Stimulated activated CD4-positive, alpha-beta T cell treated with anti-CD3 and anti-CD28 coated beads, Interleukin-2, amount 100 ng/mL, for 4 hours (primary cell): ENCODE measurements around the gene R3HDM4.
"Not testable (repeated sequence)": the region's sequence is repeated elsewhere in the genome, so short reads cannot be mapped to it uniquely, and the experiment has no call there.

Source experiments
- DNase-seq: peaks from one replicate; pipeline ENCODE4 v3.0.0-alpha.2; 2020; ENCODE audit warnings: low read depth

Gene R3HDM4

DNA sequence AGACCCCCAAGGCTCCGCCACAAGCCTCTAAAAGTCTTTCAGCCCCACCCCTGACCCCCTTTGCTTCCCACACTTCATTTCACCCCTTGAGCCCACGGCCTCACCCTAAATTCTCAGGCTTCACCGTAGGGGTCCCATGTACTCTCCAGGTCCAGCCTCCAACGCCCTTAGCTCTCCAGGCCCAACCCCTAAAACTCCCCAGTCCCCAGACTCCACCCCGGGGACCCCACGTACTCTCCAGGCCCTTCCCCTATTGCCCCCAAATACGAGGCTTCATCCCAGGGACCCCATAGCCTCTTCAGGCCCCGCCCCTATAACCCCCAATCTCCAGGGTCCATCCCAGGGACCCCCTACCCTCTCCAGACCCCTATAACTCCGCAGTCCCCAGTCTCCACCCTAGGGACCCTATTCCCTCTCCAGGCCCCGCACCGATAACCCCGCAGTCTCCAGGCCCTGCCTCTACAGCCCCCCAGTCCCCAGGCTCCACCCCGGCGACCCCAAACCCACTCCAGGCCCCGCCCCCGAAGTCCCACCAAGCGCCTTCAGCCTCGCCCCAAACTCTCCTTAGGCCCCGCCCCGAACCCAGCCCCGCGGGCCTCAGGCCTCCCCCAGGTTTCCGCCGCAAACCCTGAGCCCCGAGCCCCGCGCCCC, 20.7 kb downstream of the R3HDM4 start:
- DNase-seq: no peak

DNA sequence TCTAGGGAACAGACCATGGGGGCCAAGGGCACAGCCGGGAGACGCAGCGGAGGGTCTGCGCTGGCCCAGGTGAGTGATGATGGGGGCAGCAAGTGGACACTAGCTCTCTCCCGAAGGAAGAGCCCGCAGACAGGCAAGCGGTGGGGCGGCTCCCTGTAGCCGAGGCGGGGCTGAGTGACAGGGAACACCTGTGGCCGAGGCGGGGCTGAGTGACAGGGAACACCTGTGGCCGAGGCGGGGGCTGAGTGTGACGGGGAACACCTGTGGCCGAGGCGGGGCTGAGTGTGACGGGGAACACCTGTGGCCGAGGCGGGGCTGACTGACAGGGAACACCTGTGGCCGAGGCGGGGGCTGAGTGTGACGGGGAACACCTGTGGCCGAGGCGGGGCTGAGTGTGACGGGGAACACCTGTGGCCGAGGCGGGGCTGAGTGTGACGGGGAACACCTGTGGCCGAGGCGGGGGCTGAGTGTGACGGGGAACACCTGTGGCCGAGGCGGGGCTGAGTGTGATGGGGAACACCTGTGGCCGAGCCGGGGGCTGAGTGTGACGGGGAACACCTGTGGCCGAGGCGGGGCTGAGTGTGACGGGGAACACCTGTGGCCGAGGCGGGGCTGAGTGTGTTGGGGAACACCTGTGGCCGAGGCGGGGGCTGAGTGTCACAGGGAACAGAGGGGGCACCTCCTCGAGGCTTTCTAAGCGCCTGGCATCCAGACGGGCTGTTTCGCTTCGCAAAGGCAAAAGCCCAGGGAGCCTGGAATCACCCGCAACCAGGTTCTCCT, 21.4 kb downstream of the R3HDM4 start:
- DNase-seq: not testable (repeated sequence)

DNA sequence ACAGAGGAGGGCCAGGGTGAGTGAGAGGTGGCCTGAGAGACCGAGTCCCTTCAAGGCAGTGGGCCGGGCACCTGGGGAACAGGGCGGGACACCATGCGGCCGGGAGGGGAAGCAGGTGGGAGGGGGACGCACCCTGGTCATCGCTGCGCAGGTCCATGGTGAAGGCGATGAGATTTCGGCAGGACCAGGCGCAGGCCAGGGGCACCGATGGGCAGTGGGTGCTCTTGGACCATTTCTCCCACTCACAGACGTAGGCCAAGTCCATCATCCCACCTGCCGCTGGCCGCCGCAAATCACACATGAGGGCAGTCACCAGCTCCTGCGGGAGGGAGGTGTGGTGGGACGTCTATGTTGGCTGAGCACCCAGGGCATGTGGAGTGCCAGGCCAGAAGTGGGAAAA, 22.2 kb downstream of the R3HDM4 start:
- no peak for DNase-seq

DNA sequence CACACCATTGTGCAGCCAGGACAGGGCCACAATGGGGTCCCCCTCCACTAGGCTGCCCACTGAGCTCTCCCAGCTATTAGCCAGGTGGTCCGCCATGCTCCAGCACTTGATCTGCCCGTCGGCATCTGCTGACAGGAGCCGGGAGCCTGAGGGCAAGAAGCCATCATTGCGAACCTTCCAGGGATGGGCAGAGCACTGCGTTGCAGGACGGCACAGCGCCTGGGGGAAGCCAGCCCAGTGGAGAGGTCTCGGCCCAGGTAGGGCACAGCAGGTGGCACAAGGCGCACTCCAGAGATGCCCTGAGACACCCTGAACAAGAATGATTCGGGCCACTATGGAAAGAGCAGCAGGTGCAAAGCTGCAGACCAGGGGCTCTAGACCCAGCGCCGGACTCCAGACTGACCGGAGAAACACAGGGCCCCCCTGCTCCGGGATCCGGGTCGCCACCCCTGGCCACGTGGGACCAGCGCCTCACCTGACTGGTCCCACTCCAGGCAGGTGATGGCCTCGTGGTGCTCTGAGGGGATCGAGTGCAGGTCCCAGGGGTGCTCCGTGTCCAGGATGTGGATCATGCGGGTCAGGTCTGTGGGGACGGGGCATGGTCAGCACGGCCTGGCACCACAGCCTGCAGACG, 23.2 kb downstream of the R3HDM4 start:
- no peak for DNase-seq

DNA sequence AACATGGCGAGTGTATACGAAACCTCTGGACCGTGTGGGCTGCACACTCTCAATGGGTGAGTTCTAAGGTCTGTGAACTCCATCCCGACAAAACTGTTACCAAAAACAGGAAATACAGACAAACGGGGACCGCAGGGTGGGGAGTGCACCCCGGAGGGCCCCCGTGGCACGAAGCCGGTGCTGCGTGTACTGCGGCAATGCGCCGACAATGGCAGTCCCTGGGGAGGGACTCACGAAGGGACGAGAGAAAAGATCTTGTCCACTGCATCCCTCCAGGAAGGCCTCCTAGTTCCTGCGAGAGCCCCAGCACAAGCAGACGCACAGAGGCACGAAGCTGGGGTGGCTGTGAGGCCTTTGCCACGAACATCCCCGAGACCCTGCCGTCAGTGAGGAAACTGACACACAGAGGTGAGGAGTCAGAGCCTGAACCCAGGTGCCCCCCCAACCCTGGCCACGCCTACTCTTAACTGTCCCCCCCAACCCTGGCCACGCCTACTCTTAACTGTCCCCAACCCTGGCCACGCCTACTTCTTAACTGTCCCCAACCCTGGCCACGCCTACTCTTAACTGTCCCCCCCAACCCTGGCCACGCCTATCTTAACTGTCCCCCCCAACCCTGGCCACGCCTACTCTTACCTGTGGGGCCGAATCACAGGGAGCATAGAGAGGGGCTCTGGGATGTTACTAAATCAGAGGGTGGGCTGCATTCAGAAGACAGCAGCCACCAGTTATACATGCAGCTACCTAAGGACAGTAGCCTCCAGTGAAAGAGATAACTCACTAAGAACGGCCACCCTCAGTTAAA, 24.2 kb downstream of the R3HDM4 start:
- DNase-seq: no peak

DNA sequence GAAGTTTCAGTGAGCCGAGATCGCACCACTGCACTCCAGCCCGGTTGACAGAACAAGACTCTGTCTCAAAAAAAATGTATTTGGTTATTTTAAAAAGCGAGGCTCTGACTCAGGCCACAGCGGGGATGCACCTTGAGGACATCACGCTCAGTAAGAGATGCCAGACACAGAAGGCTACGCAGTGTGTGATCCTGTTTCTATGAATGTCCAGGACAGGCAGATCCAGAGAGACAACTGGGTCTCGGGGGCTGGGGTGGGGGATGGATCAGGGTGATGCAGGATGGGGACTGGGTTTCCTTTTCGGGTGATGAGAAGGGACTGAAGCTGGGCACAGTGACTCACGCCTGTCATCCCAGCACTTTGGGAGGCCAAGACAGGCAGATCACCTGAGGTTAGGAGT, 25.4 kb downstream of the R3HDM4 start:
- DNase-seq: no peak

DNA sequence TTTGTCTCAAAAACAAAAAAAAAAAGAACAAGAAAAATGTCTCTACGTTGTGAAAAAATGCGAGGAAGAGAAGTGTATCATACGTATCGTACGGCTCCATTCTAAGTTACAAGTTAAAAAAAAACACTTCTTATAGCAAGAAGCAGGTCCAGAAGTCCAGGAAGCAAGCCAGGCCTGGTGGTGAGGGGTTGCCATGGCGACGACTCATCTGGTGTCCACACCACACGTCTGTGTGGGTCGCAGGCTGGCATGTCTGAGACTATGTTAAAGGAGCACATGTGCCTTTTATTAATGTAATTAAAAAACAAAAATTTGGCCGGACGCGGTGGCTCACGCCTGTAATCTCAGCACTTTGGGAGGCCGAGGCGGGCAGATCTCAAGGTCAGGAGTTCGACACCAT, 25.9 kb downstream of the R3HDM4 start:
- DNase-seq: no peak

DNA sequence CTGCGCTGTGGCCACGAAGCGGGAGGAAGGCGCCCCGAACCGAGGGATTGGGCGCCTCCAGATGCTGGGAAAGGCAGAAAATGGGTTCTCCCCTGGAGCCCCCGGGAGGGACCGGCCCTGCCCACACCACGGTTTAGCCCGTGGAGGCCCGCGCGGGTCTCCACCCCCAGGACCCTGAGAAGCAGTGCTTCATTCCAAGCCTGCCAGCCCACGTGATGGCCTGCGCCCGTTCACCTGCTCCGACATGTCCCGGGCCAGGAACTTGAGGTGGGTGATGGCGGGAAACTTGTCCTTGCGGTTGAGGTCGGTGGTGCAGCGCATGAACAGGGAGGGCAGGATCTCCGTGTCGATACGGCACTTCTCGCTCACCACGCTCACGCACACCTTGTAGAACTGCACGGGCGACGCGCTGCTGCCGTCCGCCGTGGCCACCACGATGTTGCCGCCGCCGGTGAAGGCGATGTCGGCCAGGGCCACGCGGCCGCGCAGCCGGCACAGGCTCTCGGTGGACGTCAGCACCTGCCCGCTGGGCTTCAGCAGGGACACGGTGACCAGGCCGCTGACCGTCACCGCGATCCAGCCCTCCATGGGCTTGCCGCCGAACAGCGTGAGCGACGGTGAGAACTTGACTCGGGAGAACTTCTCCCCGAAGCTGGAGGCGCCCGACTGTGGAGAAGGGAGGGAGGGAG, 27.3 kb downstream of the R3HDM4 start:
- no peak for DNase-seq

DNA sequence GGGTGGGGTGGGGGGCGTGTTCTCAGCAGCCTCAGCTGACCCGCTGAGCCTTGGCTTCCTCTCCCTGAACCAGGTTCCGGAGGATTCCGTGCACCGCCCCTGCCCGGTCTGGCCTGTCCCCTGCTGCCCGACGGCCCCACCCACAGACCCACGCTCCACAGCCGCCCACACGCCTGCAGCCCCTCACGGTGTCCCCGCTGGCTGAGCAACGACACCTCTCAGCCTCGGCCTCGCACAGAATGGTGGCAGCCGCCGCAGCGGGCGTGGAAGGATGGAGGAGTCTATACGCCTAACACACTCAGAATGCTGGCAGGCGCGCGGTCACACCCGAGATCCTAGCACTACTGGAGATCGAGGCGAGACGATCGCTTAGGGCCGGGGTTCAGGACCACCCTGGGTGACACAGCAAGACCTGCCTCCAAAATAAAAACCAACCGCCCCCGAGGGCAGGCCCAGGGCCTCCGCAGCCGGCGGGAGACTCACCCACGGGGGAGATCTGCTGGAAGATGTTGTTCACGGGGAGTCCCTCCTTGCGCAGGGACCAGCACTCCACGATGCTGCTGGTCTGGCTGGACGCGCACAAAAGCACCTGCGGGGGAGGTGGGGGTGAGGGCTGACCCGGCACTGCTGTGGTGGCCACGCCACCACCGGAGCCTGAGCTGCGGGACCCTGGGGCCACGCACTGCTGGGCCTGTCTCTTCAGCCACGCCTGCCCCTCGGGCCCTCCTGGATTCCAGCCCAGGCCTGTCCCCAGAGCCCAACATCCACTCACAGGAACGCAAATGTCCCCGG, 28.4 kb downstream of the R3HDM4 start:
- no peak for DNase-seq

DNA sequence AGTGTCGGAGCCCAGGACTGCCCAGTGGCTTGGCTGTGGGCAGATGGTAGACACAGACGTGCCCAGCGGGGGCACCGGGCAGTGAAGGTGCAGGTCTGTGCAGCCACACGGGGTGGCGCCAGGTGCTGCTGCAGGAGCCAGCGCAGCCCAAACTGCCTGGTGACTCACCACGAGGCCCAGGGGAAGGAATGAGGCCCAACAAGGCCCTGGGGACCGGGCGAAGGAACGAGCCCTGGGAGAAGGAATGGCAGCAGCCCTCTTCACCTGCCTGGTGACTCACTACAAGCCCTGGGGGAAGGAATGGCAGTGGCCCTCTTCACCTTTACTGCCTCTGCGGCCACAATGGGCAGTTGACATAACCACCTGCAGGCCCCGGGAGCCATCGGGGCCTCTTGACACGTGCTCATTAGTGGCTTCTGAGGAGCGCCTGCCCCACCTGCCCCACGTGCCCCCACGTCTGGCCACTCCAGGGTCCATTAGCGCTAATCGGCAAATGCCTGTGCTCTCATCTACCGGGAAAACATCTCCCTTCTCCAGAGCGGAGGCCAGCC, 29.3 kb downstream of the R3HDM4 start:
- no peak for DNase-seq

DNA sequence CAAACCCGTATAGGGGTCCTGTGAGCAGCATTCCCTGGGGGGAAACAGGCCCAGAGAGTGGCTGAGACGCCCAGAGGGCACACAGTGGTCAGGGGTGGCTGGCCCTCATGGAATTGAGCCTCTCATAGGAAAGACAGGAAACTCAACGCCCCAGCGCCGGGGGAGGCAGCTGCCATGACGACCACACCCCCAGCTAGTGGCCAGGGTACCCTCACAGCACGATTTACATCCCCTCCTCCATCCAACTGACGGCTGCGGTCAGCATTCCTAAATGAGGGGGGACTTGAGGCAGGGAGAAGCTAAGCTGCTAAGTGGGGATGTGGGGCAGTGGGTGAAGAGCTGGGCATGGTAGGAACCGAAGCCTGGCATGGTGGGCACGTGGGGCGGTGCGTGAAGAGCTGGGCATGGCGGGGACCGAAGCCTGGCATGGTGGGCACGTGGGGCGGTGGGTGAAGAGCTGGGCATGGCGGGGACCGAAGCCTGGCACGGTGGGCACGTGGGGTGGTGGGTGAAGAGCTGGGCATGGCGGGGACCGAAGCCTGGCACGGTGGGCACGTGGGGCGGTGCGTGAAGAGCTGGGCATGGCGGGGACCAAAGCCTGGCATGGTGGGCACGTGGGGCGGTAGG, 30.0 kb downstream of the R3HDM4 start:
- DNase-seq: no peak

DNA sequence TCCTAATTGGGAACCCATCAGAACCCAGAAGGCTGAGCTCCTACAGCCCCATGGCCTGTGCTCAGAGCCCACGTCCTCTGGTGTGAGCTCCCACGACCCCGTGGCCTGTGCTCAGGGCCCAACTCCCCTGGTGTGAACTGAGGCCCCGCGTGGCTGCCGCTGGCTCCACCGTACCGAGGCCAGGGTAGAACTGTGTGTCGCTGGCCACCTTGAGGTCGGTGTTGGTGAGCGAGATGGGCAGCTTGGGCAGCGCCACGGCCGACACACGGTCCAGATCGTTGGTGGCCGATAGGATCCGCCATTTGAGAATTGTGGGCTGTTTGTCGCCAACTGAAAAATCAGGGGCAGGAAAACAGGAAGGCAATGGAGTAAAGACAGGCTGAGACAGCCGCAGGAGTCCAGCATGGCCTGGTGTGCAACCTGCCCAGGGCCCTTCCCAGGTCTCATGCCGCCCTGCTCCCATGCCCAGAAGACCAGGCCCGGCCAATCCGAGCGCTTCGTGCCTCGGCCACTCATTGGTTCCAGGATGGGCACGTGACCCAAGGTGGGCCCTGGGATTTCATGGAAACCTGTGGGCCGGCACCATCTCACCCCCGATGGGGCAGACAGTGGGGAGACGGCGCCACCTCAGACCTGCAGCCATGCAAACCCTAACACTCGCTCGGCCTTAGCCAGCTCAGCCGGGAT, 31.5 kb downstream of the R3HDM4 start:
- DNase-seq: no peak

DNA sequence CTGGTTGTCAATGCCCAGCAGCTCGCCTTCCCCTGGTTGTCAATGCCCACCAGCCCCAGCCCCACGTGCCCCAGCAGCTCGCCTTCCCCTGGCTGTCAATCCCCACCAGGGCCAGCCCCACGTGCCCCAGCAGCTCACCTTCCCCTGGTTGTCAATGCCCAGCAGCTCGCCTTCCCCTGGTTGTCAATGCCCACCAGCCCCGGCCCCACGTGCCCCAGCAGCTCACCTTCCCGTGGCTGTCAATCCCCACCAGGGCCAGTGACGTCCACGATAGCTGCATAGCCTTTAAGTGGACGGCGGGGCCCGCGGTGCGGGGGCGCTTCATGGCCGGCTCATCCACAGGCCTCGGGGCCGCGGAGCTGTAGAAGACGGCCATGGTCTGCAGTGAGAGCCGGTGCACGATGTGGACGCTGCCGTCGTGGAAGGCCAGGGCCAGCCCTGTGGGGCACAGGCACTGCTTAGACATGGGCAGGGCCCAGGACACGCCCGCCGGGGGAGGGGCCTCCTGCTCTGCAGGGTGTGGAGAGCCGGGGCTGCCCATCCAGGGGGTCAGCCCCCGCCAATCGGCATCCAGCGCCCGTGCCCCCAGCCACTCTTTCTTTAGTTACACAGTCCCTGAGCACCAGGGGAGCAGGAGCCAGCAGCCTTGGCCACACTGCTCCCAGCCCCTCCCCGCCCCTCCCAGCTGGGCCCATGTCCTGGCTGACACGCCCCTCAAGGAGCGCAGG, 33.1 kb downstream of the R3HDM4 start:
- DNase-seq: no peak

DNA sequence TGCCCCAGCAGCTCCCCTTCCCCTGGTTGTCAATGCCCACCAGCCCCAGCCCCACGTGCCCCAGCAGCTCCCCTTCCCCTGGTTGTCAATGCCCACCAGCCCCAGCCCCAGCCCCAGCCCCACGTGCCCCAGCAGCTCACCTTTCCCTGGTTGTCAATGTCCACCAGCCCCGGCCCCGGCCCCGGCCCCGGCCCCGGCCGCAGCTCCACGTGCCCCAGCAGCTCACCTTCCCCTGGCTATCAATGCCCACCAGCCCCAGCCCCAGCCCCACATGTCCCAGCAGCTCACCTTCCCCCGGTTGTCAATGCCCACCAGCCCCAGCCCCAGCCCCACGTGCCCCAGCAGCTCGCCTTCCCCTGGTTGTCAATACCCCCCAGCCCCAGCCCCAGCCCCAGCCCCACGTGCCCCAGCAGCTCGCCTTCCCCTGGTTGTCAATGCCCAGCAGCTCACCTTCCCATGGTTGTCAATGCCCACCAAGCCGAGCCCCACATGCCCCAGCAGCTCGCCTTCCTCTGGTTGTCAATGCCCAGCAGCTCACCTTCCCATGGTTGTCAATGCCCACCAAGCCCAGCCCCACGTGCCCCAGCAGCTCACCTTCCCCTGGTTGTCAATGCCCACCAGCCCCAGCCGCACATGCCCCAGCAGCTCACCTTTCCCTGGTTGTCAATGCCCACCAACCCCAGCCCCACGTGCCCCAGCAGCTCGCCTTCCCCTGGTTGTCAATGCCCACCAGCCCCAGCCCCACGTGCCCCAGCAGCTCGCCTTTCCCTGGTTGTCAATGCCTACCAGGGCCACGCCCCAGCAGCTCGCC, 34.1 kb downstream of the R3HDM4 start:
- DNase-seq: not testable (repeated sequence)

DNA sequence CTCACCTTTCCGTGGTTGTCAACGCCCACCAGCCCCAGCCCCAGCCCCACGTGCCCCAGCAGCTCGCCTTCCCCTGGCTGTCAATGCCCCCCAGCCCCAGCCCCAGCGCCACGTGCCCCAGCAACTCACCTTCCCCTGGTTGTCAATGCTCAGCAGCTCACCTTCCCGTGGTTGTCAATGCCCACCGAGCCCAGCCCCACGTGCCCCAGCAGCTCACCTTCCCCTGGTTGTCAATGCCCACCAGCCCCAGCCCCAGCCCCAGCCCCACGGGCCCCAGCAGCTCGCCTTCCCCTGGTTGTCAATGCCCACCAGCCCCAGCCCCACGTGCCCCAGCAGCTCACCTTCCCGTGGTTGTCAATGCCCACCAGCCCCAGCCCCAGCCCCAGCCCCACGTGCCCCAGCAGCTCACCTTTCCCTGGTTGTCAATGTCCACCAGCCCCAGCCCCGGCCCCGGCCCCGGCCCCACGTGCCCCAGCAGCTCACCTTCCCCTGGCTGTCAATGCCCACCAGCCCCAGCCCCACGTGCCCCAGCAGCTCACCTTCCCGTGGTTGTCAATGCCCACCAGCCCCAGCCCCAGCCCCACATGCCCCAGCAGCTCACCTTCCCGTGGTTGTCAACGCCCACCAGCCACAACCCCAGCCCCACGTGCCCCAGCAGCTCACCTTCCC, 34.9 kb downstream of the R3HDM4 start:
- DNase-seq: not testable (repeated sequence)

DNA sequence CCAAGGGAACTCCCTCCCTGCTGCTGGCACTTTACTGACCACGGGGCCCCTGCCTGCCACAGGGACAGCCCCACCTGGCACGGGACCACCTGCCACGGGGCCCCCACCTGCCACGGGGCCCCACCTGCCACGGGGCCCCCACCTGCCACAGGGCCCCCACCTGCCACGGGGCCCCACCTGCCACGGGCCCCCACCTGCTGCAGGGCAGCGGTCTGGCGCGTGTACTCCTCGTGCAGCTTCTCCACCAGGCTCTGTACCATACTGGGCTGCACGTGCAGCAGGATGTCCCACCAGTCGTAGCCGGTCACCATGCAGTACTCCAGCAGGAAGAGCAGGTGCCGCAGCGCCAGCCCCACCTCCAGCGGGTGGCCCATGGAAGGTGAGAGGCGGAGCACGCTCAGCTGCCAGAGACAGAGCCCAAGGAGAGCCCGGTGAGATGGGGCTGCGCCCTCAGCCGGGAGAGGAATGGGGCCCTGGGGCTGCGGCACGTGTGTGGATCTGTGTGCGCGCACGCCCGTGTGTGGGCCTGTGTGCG, 36.2 kb downstream of the R3HDM4 start:
- no peak for DNase-seq

DNA sequence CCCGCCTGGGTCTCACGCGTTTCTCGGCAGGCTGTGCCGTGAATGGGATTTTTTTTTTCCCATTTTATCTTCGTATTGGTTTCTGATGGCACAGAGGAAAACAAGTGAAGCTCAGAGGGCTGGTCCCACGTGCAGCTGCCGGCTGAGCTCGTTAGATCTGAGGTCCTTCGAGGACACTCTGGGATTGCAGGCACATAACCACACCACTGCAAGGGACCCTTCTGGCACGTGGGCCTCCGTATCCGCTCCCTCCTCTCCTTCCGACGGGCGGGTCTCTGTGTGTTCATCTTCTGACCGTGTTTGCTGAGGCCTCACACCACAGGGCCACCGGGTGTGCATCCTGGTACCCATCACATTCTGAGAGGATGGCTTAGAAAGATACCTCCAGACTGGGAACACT, 36.9 kb downstream of the R3HDM4 start:
- DNase-seq: no peak
